ENCODE measurements around the gene KRI1. TPM values are rescaled to one million over a fixed set of nuclear protein-coding genes. Genes with fewer than 3 reads are reported as not detected.

Gene KRI1
- total and polyA plus RNA-seq, 2 of the 8 experiments (the other 6 are each of a cell fraction or from before 2014, with no cell fraction given): 14.2 to 45.2 TPM

DNA sequence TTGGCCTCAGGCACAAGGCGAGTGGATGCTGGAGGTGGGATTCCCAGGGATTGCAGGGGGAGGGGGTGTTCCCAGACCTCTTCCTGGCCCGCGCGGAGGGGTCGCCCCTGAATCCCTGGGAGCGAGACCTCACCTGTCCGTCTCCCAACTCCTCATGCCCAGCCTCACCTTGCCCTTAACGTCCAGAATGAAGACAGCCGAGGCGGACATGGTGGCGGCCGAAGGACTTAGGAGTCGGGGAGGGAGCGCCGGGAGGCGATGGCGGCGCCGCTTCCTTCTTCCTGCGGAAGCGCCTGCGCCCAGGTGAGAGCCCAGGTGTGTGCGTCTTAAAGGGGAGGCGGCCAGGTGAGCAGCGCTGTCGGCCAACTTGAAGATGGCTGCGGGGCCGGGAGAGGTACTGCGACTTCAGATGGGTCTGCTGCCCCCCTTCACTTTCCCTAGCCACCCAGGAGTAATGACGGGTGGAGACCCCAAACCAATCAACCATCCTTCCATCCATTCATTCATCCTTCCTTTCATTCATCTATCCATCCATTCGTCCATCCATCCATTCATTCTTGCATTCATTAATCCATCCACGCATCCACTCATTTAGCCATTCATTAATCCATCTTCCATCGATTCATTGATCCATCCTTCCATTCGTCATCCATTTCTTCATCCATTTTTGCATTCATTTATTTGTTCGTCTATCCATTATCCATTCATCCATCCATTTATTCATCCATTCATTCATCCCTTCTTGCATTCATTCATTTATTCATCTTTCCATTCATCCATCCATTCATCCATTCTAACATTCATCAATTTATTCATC lies 21.4 kb upstream of the KRI1 start, which contains the start of gene AP1M2 (continued):
- TF ChIP-seq, protein P1, sequence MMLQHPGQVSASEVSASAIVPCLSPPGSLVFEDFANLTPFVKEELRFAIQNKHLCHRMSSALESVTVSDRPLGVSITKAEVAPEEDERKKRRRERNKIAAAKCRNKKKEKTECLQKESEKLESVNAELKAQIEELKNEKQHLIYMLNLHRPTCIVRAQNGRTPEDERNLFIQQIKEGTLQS (IDR thresholded peaks at IDR 0.05; ENCODE audit: insufficient read depth, low read depth, low read length): no peak
- TF ChIP-seq KDM4A (IDR thresholded peaks at IDR 0.05; ENCODE audit: low read depth, low read length, severe bottlenecking) (peak; percentile 77), JUND (IDR thresholded peaks at IDR 0.05; ENCODE audit: low read length) (no peak), CBX5 (IDR thresholded peaks at IDR 0.05; ENCODE audit: low read depth, low read length) (no peak), KDM1A (IDR thresholded peaks at IDR 0.05; ENCODE audit: borderline replicate concordance, low read length) (no peak), POU5F1 (IDR thresholded peaks at IDR 0.05; ENCODE audit: low read depth, low read length) (no peak), ASH2L (IDR thresholded peaks at IDR 0.05; ENCODE audit: low read length) (peak; percentile 86), RBBP5 (IDR thresholded peaks at IDR 0.05; ENCODE audit: borderline replicate concordance, low read depth, low read length) (no peak), SP2 (IDR thresholded peaks at IDR 0.05; ENCODE audit: low read length) (no peak), RXRA (IDR thresholded peaks at IDR 0.05; ENCODE audit: insufficient read depth, low read depth, low read length) (no peak), CREB1 (IDR thresholded peaks at IDR 0.05) (no peak), NRF1 (IDR thresholded peaks at IDR 0.05; ENCODE audit: low read depth, low read length) (no peak), TAF1 (IDR thresholded peaks at IDR 0.05; ENCODE audit: low read depth, low read length) (0 out of 2 replicates have a peak, but pooled peaks have one; percentile 45), CBX8 (IDR thresholded peaks at IDR 0.05; ENCODE audit: borderline replicate concordance, low read depth, low read length) (no peak), RFX5 (IDR thresholded peaks at IDR 0.05; ENCODE audit: borderline replicate concordance, low read depth, low read length) (no peak), NANOG (IDR thresholded peaks at IDR 0.05; ENCODE audit: insufficient read depth, low read depth, low read length, poor library complexity, severe bottlenecking) (no peak), GABPA (IDR thresholded peaks at IDR 0.05; ENCODE audit: borderline replicate concordance, insufficient read depth, low read length) (no peak), CHD1 (IDR thresholded peaks at IDR 0.05; ENCODE audit: low read depth, low read length) (no peak)
- TF ChIP-seq, protein P2, sequence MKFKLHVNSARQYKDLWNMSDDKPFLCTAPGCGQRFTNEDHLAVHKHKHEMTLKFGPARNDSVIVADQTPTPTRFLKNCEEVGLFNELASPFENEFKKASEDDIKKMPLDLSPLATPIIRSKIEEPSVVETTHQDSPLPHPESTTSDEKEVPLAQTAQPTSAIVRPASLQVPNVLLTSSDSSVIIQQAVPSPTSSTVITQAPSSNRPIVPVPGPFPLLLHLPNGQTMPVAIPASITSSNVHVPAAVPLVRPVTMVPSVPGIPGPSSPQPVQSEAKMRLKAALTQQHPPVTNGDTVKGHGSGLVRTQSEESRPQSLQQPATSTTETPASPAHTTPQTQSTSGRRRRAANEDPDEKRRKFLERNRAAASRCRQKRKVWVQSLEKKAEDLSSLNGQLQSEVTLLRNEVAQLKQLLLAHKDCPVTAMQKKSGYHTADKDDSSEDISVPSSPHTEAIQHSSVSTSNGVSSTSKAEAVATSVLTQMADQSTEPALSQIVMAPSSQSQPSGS (IDR thresholded peaks at IDR 0.05; ENCODE audit: low read length): no peak
- TF ChIP-seq, protein P3, sequence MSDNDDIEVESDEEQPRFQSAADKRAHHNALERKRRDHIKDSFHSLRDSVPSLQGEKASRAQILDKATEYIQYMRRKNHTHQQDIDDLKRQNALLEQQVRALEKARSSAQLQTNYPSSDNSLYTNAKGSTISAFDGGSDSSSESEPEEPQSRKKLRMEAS (IDR thresholded peaks at IDR 0.05): peak; percentile 52
